Measurements from ENCODE around the gene RBM47.

The RBM47 gene

GRCh38 chr4:40395908-40396793 lies 233.5 kb downstream of the RBM47 start (continued):
- TF ChIP-seq ZNF692 (tag by site-specific recombination; IDR thresholded peaks at IDR 0.05): no peak
- TF ChIP-seq ZNF311 (tag by site-specific recombination; IDR thresholded peaks at IDR 0.05; ENCODE audit: borderline replicate concordance): no peak
- no peak for TF ChIP-seq INSM2 (tag by site-specific recombination; IDR thresholded peaks at IDR 0.05)
- TF ChIP-seq ZNF37A (tag by site-specific recombination; IDR thresholded peaks at IDR 0.05): no peak
- TF ChIP-seq ZNF18 (tag by site-specific recombination; IDR thresholded peaks at IDR 0.05): no peak
- TF ChIP-seq ZNF530 (tag by site-specific recombination; IDR thresholded peaks at IDR 0.05; ENCODE audit: low read depth): no peak
- TF ChIP-seq ZBTB17 (tag by site-specific recombination; IDR thresholded peaks at IDR 0.05): peak; percentile 82
- TF ChIP-seq ZNF529 (tag by site-specific recombination; IDR thresholded peaks at IDR 0.05; ENCODE audit: insufficient replicate concordance): no peak
- no peak for TF ChIP-seq ZNF621 (tag by site-specific recombination; IDR thresholded peaks at IDR 0.05)
- TF ChIP-seq OSR2 (tag by site-specific recombination; IDR thresholded peaks at IDR 0.05): peak; percentile 85
- no peak for TF ChIP-seq KLF9 (tag by site-specific recombination; IDR thresholded peaks at IDR 0.05; ENCODE audit: low read depth)
- no peak for TF ChIP-seq ZNF837 (tag by site-specific recombination; IDR thresholded peaks at IDR 0.05)
- TF ChIP-seq ZNF132 (tag by site-specific recombination; IDR thresholded peaks at IDR 0.05; ENCODE audit: borderline replicate concordance): no peak
- TF ChIP-seq YY1 (tag by site-specific recombination; IDR thresholded peaks at IDR 0.05): no peak
- TF ChIP-seq ZFHX2 (tag by site-specific recombination; conservative IDR thresholded peaks at IDR 0.05): no peak
- no peak for TF ChIP-seq ZEB2 (tag by site-specific recombination; IDR thresholded peaks at IDR 0.05)
- no peak for TF ChIP-seq ZNF792 (tag by site-specific recombination; IDR thresholded peaks at IDR 0.05)
- no peak for TF ChIP-seq ZNF561 (tag by site-specific recombination; IDR thresholded peaks at IDR 0.05; ENCODE audit: borderline replicate concordance)
- TF ChIP-seq ZNF112 (tag by site-specific recombination; IDR thresholded peaks at IDR 0.05): no peak
- no peak for TF ChIP-seq ZNF426 (tag by site-specific recombination; IDR thresholded peaks at IDR 0.05)
- TF ChIP-seq REST (tag by site-specific recombination; IDR thresholded peaks at IDR 0.05): no peak
- TF ChIP-seq ZFP37 (tag by site-specific recombination; IDR thresholded peaks at IDR 0.05): no peak
- TF ChIP-seq HOXC10 (CRISPR knock-in tag; IDR thresholded peaks at IDR 0.05): no peak
- TF ChIP-seq ZSCAN5A (tag by site-specific recombination; IDR thresholded peaks at IDR 0.05): no peak
- TF ChIP-seq ELK4 (IDR thresholded peaks at IDR 0.05; ENCODE audit: borderline replicate concordance, low read depth, low read length): no peak
- TF ChIP-seq ZNF660 (tag by site-specific recombination; IDR thresholded peaks at IDR 0.05): no peak
- no peak for TF ChIP-seq ZNF777 (tag by site-specific recombination; IDR thresholded peaks at IDR 0.05; ENCODE audit: borderline replicate concordance)
- TF ChIP-seq FEZF1 (tag by site-specific recombination; IDR thresholded peaks at IDR 0.05): peak; percentile 45; the same call in 1 of the 2 replicates
- no peak for TF ChIP-seq IKZF3 (tag by site-specific recombination; IDR thresholded peaks at IDR 0.05)
- TF ChIP-seq ZNF324 (tag by site-specific recombination; IDR thresholded peaks at IDR 0.05): no peak; the same call in 1 of the 2 replicates
